CD4-positive, alpha-beta T cell (primary cell): ENCODE measurements around the gene SAFB2. TPM values are rescaled to one million over a fixed set of nuclear protein-coding genes. Genes with fewer than 3 reads are reported as not detected.
A peak's percentile ranks its signal among the peaks of the same experiment; 100 is the strongest.

Experiments used
- ATAC-seq: fragments of 200-7000 bp; cut with Tn5 transposase; one replicate; pipeline ENCODE4 v1.10.0; 2022; ENCODE audit warnings: mild to moderate bottlenecking; ENCODE audit not compliant: poor library complexity
- CTCF ChIA-PET: fragments of 350-600 bp; sonication (Branson Sonifier 250); formaldehyde crosslinking; loops from one replicate; lab custom pipeline; 2021; ENCODE audit warnings: antibody characterized with exemption, inconsistent platforms; lab: Charles Lee
- POLR2A ChIA-PET: fragments of 350-600 bp; sonication (Branson Sonifier 250); formaldehyde crosslinking; loops from one replicate; lab custom pipeline; 2021; ENCODE audit warnings: antibody characterized with exemption, inconsistent platforms; lab: Charles Lee
- DNase-seq, 14 experiments: peaks; one replicate each; pipeline ENCODE4 v3.0.0-alpha.2; 2013 to 2020; ENCODE audit warnings: mixed read lengths in 2 of 14
- H3K27ac ChIP-seq, 2 donors: one replicate each; pipeline versions ENCODE4 v1.5.1 to v1.7.0; 2013; ENCODE audit warnings: low read length in 2 of 2, low read depth in 1 of 2, mild to moderate bottlenecking in 1 of 2
- H3K27me3 ChIP-seq, 2 experiments: 1 replicate in 1 of 2; 2 replicates in 1 of 2; pipeline versions ENCODE4 v1.6.1 to v1.7.0; 2013; ENCODE audit warnings: low read length in 2 of 2, control low read depth in 1 of 2, mild to moderate bottlenecking in 1 of 2, moderate library complexity in 1 of 2; ENCODE audit not compliant: insufficient read depth in 2 of 2, control insufficient read depth in 1 of 2
- H3K36me3 ChIP-seq: one replicate; pipeline ENCODE4 v1.6.1; 2013; ENCODE audit warnings: low read length, control low read depth; ENCODE audit not compliant: insufficient read depth
- H3K4me1 ChIP-seq: one replicate; pipeline ENCODE4 v1.6.1; 2013; ENCODE audit warnings: low read length, control low read depth; ENCODE audit not compliant: insufficient read depth
- H3K4me3 ChIP-seq: one replicate; pipeline ENCODE4 v1.5.1; 2013; ENCODE audit warnings: mild to moderate bottlenecking, low read length, moderate library complexity
- H3K9me3 ChIP-seq, 2 experiments: 1 replicate in 1 of 2; 2 replicates in 1 of 2; pipeline versions ENCODE4 v1.6.1 to v1.7.0; 2013; ENCODE audit warnings: low read length in 2 of 2, mild to moderate bottlenecking in 2 of 2, control low read depth in 1 of 2, moderate library complexity in 1 of 2; ENCODE audit not compliant: control insufficient read depth in 1 of 2, insufficient read depth in 1 of 2
- H3K27ac Mint-ChIP-seq: one replicate; pipeline ENCODE4 v1.8.0; 2020; ENCODE audit warnings: mixed read lengths
- H3K27me3 Mint-ChIP-seq: one replicate; pipeline ENCODE4 v1.8.0; 2021; ENCODE audit warnings: mixed read lengths
- H3K36me3 Mint-ChIP-seq: one replicate; pipeline ENCODE4 v1.8.0; 2021; ENCODE audit warnings: low read depth, mixed read lengths
- H3K4me1 Mint-ChIP-seq: one replicate; pipeline ENCODE4 v1.8.0; 2021; ENCODE audit warnings: low read depth, mixed read lengths
- H3K4me3 Mint-ChIP-seq: one replicate; pipeline ENCODE4 v1.8.0; 2020; ENCODE audit warnings: mild to moderate bottlenecking, mixed read lengths
- H3K9me3 Mint-ChIP-seq: one replicate; pipeline ENCODE4 v1.8.0; 2020; ENCODE audit warnings: mixed read lengths
- CTCF ChIP-seq: fragments of 200-600 bp; IDR thresholded peaks from one replicate; pipeline ENCODE4 v1.8.0; 2022; ENCODE audit warnings: antibody characterized with exemption, mild to moderate bottlenecking
- intact Hi-C, 2 experiments: fragments of 100-400 bp; cut with DNase I in 1 of 2; cut with micrococcal nuclease in 1 of 2; formaldehyde crosslinking; loops; one replicate each; pipeline versions ENCODE4 v1.15.1 to v1.9.0; 2023 to 2025; cut with DNase I, micrococcal nuclease
- total RNA-seq, 174 experiments: library from RNA in 2 of 174; stranded (reverse) in 2 of 174; gene quantifications; one replicate each; pipeline ENCODE4 v1.2.3 and lab custom pipeline; 2021 to 2026

The SAFB2 gene
- total RNA-seq, 2 experiments from 2014 or later, result 238 to 246 TPM

GRCh38 chr19:5600797-5601196 is 21.8 kb downstream of the SAFB2 start:
- TF ChIP-seq CTCF, result no peak
- Histone ChIP-seq H3K27me3 (no peaks in the 10 kb centered on the region), H3K4me1 (no peaks in the 10 kb centered on the region), H3K27ac (no peak overlapping the region), H3K36me3 (peaks cover 93% of the 10 kb centered on the region), H3K4me3 (no peak overlapping the region), H3K9me3 (no peaks in the 10 kb centered on the region)
- Mint-ChIP-seq H3K4me3 (no peak overlapping the region), H3K27ac (no peak overlapping the region), H3K9me3 (no peaks in the 10 kb centered on the region), H3K27me3 (no peaks in the 10 kb centered on the region), H3K4me1 (peaks cover 4% of the 10 kb centered on the region), H3K36me3 (peaks cover 96% of the 10 kb centered on the region)
- ChIA-PET CTCF (no interaction called here), POLR2A (no interaction called here)
- DNase-seq, result no peak
- ATAC-seq, result no peak
- intact Hi-C loops, result no loop called here

- Histone ChIP-seq H3K9me3 (no peaks in the 10 kb centered on the region), H3K4me3 (no peak overlapping the region), H3K4me1 (no peaks in the 10 kb centered on the region), H3K27me3 (no peaks in the 10 kb centered on the region), H3K36me3 (peaks cover 97% of the 10 kb centered on the region), H3K27ac (no peak overlapping the region)
- DNase-seq (no peak), ATAC-seq (no peak)
- peaks cover 97% of the 10 kb centered on the region for H3K36me3 Mint-ChIP-seq
- TF ChIP-seq CTCF, result no peak
- ChIA-PET CTCF (no interaction called here), POLR2A (interaction anchor here (1.2 kb wide), 1 partner anchor 10 kb away, joined by 3 read pairs; no protein-coding TSS in a partner anchor)
- no peak overlapping the region for H3K4me3 Mint-ChIP-seq
- H3K4me1 Mint-ChIP-seq, result peaks cover 5% of the 10 kb centered on the region
- H3K27ac Mint-ChIP-seq, result no peak overlapping the region
- intact Hi-C loops, result no loop called here
- no peaks in the 10 kb centered on the region for H3K9me3 Mint-ChIP-seq
- no peaks in the 10 kb centered on the region for H3K27me3 Mint-ChIP-seq
Measured at GRCh38 chr19:5595745-5596144, 26.8 kb downstream of the SAFB2 start.

- no peaks in the 10 kb centered on the region for H3K9me3 Mint-ChIP-seq
- Histone ChIP-seq H3K36me3 (peaks cover 97% of the 10 kb centered on the region), H3K4me1 (no peaks in the 10 kb centered on the region), H3K9me3 (no peaks in the 10 kb centered on the region), H3K27ac (no peak overlapping the region), H3K27me3 (no peaks in the 10 kb centered on the region), H3K4me3 (no peak overlapping the region)
- H3K27me3 Mint-ChIP-seq, result no peaks in the 10 kb centered on the region
- H3K4me1 Mint-ChIP-seq, result peaks cover 5% of the 10 kb centered on the region
- no peak overlapping the region for H3K4me3 Mint-ChIP-seq
- no peak for TF ChIP-seq CTCF
- POLR2A ChIA-PET, result interaction anchor here (1.2 kb wide), 1 partner anchor 10 kb away, joined by 3 read pairs; no protein-coding TSS in a partner anchor
- peak in 2 of 14 experiments; percentile 7 to 22 for DNase-seq
- H3K36me3 Mint-ChIP-seq, result peaks cover 96% of the 10 kb centered on the region
- CTCF ChIA-PET, result no interaction called here
- intact Hi-C loops, result no loop called here
- no peak overlapping the region for H3K27ac Mint-ChIP-seq
- ATAC-seq, result peak; percentile 24
Measured at GRCh38 chr19:5595129-5595528, 27.4 kb downstream of the SAFB2 start.
